DND-41 (cell line): ENCODE data around the gene DSTN.

ENCODE experiments used
- ATAC-seq: fragments of 200-7000 bp; cut with Tn5 transposase; 3 replicates; pipeline ENCODE4 v1.9.1; 2021; ENCODE audit warnings: low read depth; ENCODE audit not compliant: insufficient read depth
- DNase-seq: peaks from one replicate; pipeline ENCODE4 v3.0.0-alpha.2; 2020
- H2AFZ ChIP-seq: 2 replicates; pipeline ENCODE4 v1.6.0; 2012; ENCODE audit warnings: low read depth, low read length
- H3K27ac ChIP-seq: 2 replicates; pipeline ENCODE4 v1.5.1; 2012; ENCODE audit warnings: low read length, inconsistent platforms
- H3K27me3 ChIP-seq: fragments of 200-600 bp; sonication (generic); 2 replicates; pipeline ENCODE4 v1.6.0; 2012; ENCODE audit warnings: low read length, mild to moderate bottlenecking, inconsistent platforms; ENCODE audit not compliant: insufficient read depth, poor library complexity
- H3K36me3 ChIP-seq: 2 replicates; pipeline ENCODE4 v1.5.1; 2012; ENCODE audit warnings: low read length, inconsistent platforms; ENCODE audit not compliant: insufficient read depth
- H3K4me1 ChIP-seq: 2 replicates; pipeline ENCODE4 v1.5.1; 2012; ENCODE audit warnings: mild to moderate bottlenecking, low read length; ENCODE audit not compliant: insufficient read depth
- H3K4me2 ChIP-seq: 2 replicates; pipeline ENCODE4 v1.6.0; 2012; ENCODE audit warnings: mild to moderate bottlenecking, moderate library complexity, low read length, inconsistent platforms; ENCODE audit not compliant: insufficient read depth
- H3K4me3 ChIP-seq, 2 experiments: fragments of 200-600 bp in 1 of 2; shearing (Covaris generic) in 1 of 2; 2 replicates each; pipeline ENCODE4 v1.5.1; 2012 to 2016; ENCODE audit warnings: inconsistent platforms in 2 of 2, low read length in 2 of 2, mild to moderate bottlenecking in 2 of 2, low read depth in 1 of 2, moderate library complexity in 1 of 2
- H3K79me2 ChIP-seq: 2 replicates; pipeline ENCODE4 v1.6.0; 2012; ENCODE audit warnings: low read length, inconsistent platforms; ENCODE audit not compliant: insufficient read depth
- H3K9ac ChIP-seq: 2 replicates; pipeline ENCODE4 v1.6.0; 2012; ENCODE audit warnings: low read depth, mild to moderate bottlenecking, inconsistent platforms, low read length, moderate library complexity
- H3K9me3 ChIP-seq: 2 replicates; pipeline ENCODE4 v1.5.1; 2012; ENCODE audit warnings: low read length, moderate library complexity, mild to moderate bottlenecking, inconsistent platforms; ENCODE audit not compliant: insufficient read depth, severe bottlenecking
- H4K20me1 ChIP-seq: 2 replicates; pipeline ENCODE4 v1.6.0; 2012; ENCODE audit warnings: low read length; ENCODE audit not compliant: insufficient read depth
- CTCF ChIP-seq: IDR thresholded peaks from 2 replicates; pipeline ENCODE4 v1.5.1; 2012; ENCODE audit warnings: borderline replicate concordance, low read length, moderate library complexity, mild to moderate bottlenecking; ENCODE audit not compliant: poor library complexity, severe bottlenecking; ENCODE audit errors: extremely low read depth
- EZH2 ChIP-seq: IDR thresholded peaks from 3 replicates; pipeline ENCODE4 v1.6.1; 2012; ENCODE audit warnings: borderline replicate concordance, low read depth, mild to moderate bottlenecking, moderate library complexity, low read length, inconsistent platforms; ENCODE audit not compliant: severe bottlenecking

DSTN gene

GRCh38 chr20:17636523-17637412 is 66.9 kb downstream of the DSTN start:
- peaks cover 48% of the 10 kb centered on the region for H4K20me1 ChIP-seq
- H3K27ac ChIP-seq: no peak overlapping the region
- H3K79me2 ChIP-seq: no peaks in the 10 kb centered on the region
- H3K4me3 ChIP-seq: no peak overlapping the region
- no peak for DNase-seq
- no peaks in the 10 kb centered on the region for H3K4me1 ChIP-seq
- no peak overlapping the region for H2AFZ ChIP-seq
- no peaks in the 10 kb centered on the region for H3K27me3 ChIP-seq
- peaks cover 97% of the 10 kb centered on the region for H3K36me3 ChIP-seq
- ATAC-seq: no peak
- no peak overlapping the region for H3K9ac ChIP-seq
- TF ChIP-seq CTCF (no peak), EZH2 (no peak)
- H3K4me2 ChIP-seq: no peak overlapping the region
- H3K9me3 ChIP-seq: no peaks in the 10 kb centered on the region

- ATAC-seq (no peak), DNase-seq (no peak)
- H3K27me3 ChIP-seq: no peaks in the 10 kb centered on the region
- H3K4me3 ChIP-seq: no peak overlapping the region
- peaks cover 54% of the 10 kb centered on the region for H4K20me1 ChIP-seq
- H3K4me1 ChIP-seq: no peaks in the 10 kb centered on the region
- no peak overlapping the region for H2AFZ ChIP-seq
- no peak overlapping the region for H3K4me2 ChIP-seq
- no peaks in the 10 kb centered on the region for H3K79me2 ChIP-seq
- H3K36me3 ChIP-seq: peaks cover 97% of the 10 kb centered on the region
- H3K9ac ChIP-seq: no peak overlapping the region
- no peak overlapping the region for H3K27ac ChIP-seq
- TF ChIP-seq CTCF (no peak), EZH2 (no peak)
- H3K9me3 ChIP-seq: no peaks in the 10 kb centered on the region
These were observed 67.5 kb downstream of the DSTN start for GRCh38 chr20:17637413-17637780.

GRCh38 chr20:17637985-17638640 is 68.2 kb downstream of the DSTN start:
- no peak overlapping the region for H3K9ac ChIP-seq

More at GRCh38 chr20:17637985-17638640, 68.2 kb downstream of the DSTN start:
- H3K4me1 ChIP-seq: no peaks in the 10 kb centered on the region
- H3K4me2 ChIP-seq: no peak overlapping the region
- DNase-seq (no peak), ATAC-seq (no peak)
- 0 out of 2 replicates have a peak, but pooled peaks cover 2% of the 10 kb centered on the region for H3K79me2 ChIP-seq
- no peak overlapping the region for H3K4me3 ChIP-seq
- H3K27ac ChIP-seq: no peak overlapping the region
- TF ChIP-seq CTCF (no peak), EZH2 (no peak)
- H3K36me3 ChIP-seq: peaks cover 96% of the 10 kb centered on the region
- H4K20me1 ChIP-seq: peaks cover 57% of the 10 kb centered on the region
- H3K27me3 ChIP-seq: no peaks in the 10 kb centered on the region
- H2AFZ ChIP-seq: no peak overlapping the region
- no peaks in the 10 kb centered on the region for H3K9me3 ChIP-seq
